Measurements from ENCODE around the gene BCKDHA. TPM values are rescaled to one million over a fixed set of nuclear protein-coding genes. Genes with fewer than 3 reads are reported as not detected.
"Not testable (repeated sequence)": the region's sequence is repeated elsewhere in the genome, so short reads cannot be mapped to it uniquely, and the experiment has no call there.

The BCKDHA gene
- total and polyA plus RNA-seq, 12 donors = 19.5 to 74.6 (median 42.5) TPM

DNA sequence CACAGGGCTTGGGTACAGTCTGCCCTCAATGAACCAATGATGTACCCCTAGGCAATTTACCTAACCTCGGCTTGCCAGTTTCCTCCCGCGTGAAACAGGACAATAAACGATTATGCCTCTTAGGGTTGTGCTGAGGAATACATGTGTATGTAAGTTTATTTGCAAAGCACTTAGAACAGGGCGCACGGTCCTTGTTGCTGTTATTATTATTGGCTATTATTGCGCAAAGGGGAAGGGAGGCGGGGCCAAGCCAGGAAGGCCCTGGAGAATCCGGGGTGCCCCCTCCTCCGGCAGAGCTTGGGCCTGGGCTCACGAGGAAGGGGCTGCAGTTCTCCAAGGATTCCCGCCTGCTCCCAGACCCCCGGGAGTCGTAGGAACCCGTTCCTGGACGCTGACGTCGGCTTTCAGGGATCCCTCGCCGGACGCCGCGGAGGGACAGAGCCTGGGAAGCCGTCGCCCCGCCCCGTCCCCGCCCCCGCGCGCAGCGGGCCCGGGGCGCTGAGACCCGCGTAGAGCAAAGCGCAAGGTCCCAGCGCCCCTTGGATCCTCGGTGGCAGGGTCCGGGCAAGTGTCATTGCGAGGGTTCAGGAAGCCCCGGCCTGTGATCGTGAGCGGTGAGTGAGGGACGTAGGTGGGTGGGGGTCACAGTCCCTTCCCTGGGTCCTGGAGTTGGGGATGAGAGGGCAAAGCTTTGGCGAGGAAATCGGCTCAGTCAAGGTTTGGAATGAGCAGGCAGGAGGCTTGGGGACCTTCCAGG, 21.2 kb upstream of the BCKDHA start, which contains the start of gene TMEM91:
Gene TMEM91, plus strand, starts transcription at position 293 of the 757 bp plus-strand sequence. CDS start 1,777 bp downstream, outside the sequence.
- 1 to 2% methylated on average over 47 of the region's 47 CpGs for WGBS, 2 donors
- DNase-seq = peak; percentile 29 to 48
- Histone ChIP-seq H3K27me3 (no peaks in the 10 kb centered on the region), H3K4me1 (peaks cover 0 to 51% (median 27%) of the 10 kb centered on the region in 9 donors), H3K36me3 (peaks cover 0 to 2% (median 0%) of the 10 kb centered on the region in 9 donors), H3K27ac (peak within 1 kb of the TSS; percentile 41 to 88 (median 66)), H3K4me3 (peak within 1 kb of the TSS; percentile 44 to 77 (median 58)), H3K9me3 (no peaks in the 10 kb centered on the region)
- intact Hi-C loops (cut with DNase I) = no loop called here
- TF ChIP-seq, protein P1, sequence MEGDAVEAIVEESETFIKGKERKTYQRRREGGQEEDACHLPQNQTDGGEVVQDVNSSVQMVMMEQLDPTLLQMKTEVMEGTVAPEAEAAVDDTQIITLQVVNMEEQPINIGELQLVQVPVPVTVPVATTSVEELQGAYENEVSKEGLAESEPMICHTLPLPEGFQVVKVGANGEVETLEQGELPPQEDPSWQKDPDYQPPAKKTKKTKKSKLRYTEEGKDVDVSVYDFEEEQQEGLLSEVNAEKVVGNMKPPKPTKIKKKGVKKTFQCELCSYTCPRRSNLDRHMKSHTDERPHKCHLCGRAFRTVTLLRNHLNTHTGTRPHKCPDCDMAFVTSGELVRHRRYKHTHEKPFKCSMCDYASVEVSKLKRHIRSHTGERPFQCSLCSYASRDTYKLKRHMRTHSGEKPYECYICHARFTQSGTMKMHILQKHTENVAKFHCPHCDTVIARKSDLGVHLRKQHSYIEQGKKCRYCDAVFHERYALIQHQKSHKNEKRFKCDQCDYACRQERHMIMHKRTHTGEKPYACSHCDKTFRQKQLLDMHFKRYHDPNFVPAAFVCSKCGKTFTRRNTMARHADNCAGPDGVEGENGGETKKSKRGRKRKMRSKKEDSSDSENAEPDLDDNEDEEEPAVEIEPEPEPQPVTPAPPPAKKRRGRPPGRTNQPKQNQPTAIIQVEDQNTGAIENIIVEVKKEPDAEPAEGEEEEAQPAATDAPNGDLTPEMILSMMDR (IDR thresholded peaks at IDR 0.05) = no peak
- peak; percentile 41 to 62 (median 50) for ATAC-seq

DNA sequence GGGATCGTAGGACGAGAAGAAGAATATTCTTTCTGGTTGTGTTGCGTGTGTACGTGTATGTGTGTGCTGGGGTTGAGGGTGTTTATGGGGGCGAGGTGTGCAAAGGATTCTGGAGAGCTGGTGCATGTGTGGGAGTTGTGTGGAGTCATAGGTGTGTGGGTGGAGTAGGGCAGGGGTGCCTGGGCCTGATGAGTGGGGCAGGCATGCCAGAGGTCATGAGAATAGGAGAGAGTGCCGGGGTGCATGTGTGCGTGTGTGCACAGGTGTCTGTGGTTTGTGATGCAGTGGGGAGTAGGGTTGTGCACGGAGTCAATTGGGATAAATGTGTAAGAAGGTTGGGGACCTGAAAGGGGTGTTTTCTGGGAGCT, 20.6 kb upstream of the BCKDHA start:
- Histone ChIP-seq H3K4me3 (peak overlapping the region in 9 of 10 donors; percentile 44 to 77 (median 55)), H3K27ac (peak overlapping the region; percentile 41 to 88 (median 66)), H3K27me3 (no peaks in the 10 kb centered on the region), H3K36me3 (peaks cover 0 to 7% (median 0%) of the 10 kb centered on the region in 9 donors), H3K9me3 (no peaks in the 10 kb centered on the region), H3K4me1 (peaks cover 0 to 51% (median 27%) of the 10 kb centered on the region in 9 donors)
- WGBS, 2 donors = 76 to 78% methylated on average over 8 of the region's 8 CpGs
- intact Hi-C loops (cut with DNase I) = no loop called here
- DNase-seq = no peak
- ATAC-seq = peak in 3 of 8 donors; percentile 15 to 18 (median 15)
- TF ChIP-seq, protein P1 (IDR thresholded peaks at IDR 0.05) = no peak

DNA sequence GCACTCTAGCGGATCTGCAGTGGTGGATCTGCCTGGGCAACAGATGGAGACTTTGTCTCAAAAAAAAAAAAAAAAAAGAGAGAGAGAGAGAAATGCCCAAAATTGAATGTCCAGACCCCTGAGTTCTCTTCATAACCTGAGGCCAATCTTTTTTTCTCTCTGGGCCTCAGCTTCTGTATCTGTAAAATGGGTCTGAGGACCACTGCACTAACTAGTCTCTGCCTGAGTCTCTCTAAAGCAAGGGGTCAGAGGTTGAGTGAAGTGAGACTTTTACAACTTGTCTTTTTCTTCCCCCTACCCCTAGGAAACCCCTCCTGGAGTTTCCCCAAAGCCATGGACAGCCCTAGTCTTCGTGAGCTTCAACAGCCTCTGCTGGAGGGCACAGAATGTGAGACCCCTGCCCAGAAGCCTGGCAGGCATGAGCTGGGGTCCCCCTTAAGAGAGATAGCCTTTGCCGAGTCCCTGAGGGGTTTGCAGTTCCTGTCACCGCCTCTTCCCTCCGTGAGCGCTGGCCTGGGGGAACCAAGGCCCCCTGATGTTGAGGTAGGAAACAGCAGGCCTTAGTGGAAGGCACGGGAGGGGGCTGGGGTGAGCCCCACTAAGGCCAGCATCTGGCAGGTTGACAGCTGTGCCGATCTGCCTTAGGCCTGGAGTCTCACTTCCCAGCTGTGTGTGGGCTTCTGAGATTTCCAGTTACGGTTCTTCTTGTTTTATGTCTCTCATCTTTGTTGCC, 19.5 kb upstream of the BCKDHA start:
- Histone ChIP-seq H3K27ac (peak overlapping the region in 3 of 10 donors; percentile 24 to 40 (median 30)), H3K4me3 (no peak overlapping the region), H3K4me1 (peaks cover 0 to 51% (median 27%) of the 10 kb centered on the region in 9 donors), H3K9me3 (no peaks in the 10 kb centered on the region), H3K27me3 (no peaks in the 10 kb centered on the region), H3K36me3 (peaks cover 0 to 15% (median 0%) of the 10 kb centered on the region in 9 donors)
- 44 to 58% methylated on average over 9 of the region's 9 CpGs for WGBS, 2 donors
- peak in 1 of 8 donors; percentile 10 for ATAC-seq
- TF ChIP-seq, protein P1 (IDR thresholded peaks at IDR 0.05) = peak in 1 of 9 donors; percentile 34
- no peak for DNase-seq
- intact Hi-C loops (cut with DNase I) = no loop called here

DNA sequence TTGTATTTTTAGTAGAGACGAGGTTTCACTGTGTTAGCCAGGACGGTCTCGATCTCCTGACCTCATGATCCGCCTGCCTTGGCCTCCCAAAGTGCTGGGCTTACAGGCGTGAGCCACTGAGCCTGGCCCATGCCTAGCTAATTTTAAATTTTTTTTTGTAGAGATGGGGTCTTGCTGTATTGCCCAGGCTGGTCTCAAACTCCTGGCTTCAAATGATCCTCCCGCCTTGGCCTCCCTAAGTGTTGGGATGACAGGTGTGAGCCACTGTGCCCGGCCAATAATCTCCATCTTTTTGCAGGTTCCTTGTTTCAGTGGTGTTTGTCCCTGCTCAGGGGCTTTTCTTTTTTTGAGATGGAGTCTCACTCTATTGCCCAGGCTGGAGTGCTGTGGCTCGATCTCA, 16.1 kb upstream of the BCKDHA start:
- ATAC-seq; DNase-seq; H3K27me3 ChIP-seq; H3K27ac ChIP-seq; H3K9me3 ChIP-seq; H3K4me3 ChIP-seq; intact Hi-C loops (cut with DNase I): not testable (repeated sequence)
- Histone ChIP-seq H3K36me3 (peaks cover 0 to 35% (median 0%) of the 10 kb centered on the region in 9 donors), H3K4me1 (peaks cover 0 to 34% (median 2%) of the 10 kb centered on the region in 9 donors)
- WGBS, 2 donors = 95 to 98% methylated on average over 8 of the region's 8 CpGs

Data from heart right ventricle (tissue), 16 donors.